Daoy (cell line): ENCODE data around the gene SPECC1L. TPM values are rescaled to one million over a fixed set of nuclear protein-coding genes. Genes with fewer than 3 reads are reported as not detected.
"Not testable (repeated sequence)": the region's sequence is repeated elsewhere in the genome, so short reads cannot be mapped to it uniquely, and the experiment has no call there.

Source experiments
- DNase-seq: peaks from one replicate; pipeline ENCODE4 v3.0.0-alpha.2; 2015; ENCODE audit warnings: low read depth
- total RNA-seq: library from RNA; depleted of rRNA; stranded (reverse); fragments of >200 nt; shearing (Covaris generic); gene quantifications from 2 replicates; pipeline ENCODE4 v1.2.3, GENCODE V29; 2014

SPECC1L gene
- total RNA-seq, 1 experiment from 2014 or later: 21.9 TPM

GRCh38 chr22:24247011-24247507 lies 23.6 kb upstream of the SPECC1L start:
- DNase-seq: no peak

- peak; percentile 83 for DNase-seq
Measured at GRCh38 chr22:24247564-24248344, 22.9 kb upstream of the SPECC1L start.

GRCh38 chr22:24248611-24249010 lies 22.0 kb upstream of the SPECC1L start:
- DNase-seq: not testable (repeated sequence)

GRCh38 chr22:24249413-24249812 lies 21.2 kb upstream of the SPECC1L start:
- DNase-seq: not testable (repeated sequence)

GRCh38 chr22:24251286-24251685 lies 19.3 kb upstream of the SPECC1L start:
- not testable (repeated sequence) for DNase-seq

- not testable (repeated sequence) for DNase-seq
Measured at GRCh38 chr22:24253126-24253525, 17.5 kb upstream of the SPECC1L start.

- not testable (repeated sequence) for DNase-seq
Measured at GRCh38 chr22:24256136-24256535, 14.5 kb upstream of the SPECC1L start.

GRCh38 chr22:24256736-24257135 lies 13.9 kb upstream of the SPECC1L start:
- not testable (repeated sequence) for DNase-seq

- DNase-seq: peak; percentile 77
Measured at GRCh38 chr22:24259459-24259858, 11.2 kb upstream of the SPECC1L start.

GRCh38 chr22:24262185-24262749 lies 8.4 kb upstream of the SPECC1L start:
- not testable (repeated sequence) for DNase-seq

GRCh38 chr22:24263479-24263878 lies 7.2 kb upstream of the SPECC1L start:
- DNase-seq: not testable (repeated sequence)

- not testable (repeated sequence) for DNase-seq
Measured at GRCh38 chr22:24264329-24264896, 6.2 kb upstream of the SPECC1L start.

- no peak for DNase-seq
Measured at GRCh38 chr22:24265734-24266133, 4.9 kb upstream of the SPECC1L start.

GRCh38 chr22:24266495-24266894 lies 4.1 kb upstream of the SPECC1L start:
- not testable (repeated sequence) for DNase-seq

GRCh38 chr22:24271386-24271854 lies 789 bp downstream of the SPECC1L start:
- no peak for DNase-seq

- DNase-seq: not testable (repeated sequence)
Measured at GRCh38 chr22:24273031-24273430, 2.4 kb downstream of the SPECC1L start.

GRCh38 chr22:24273906-24274305 lies 3.3 kb downstream of the SPECC1L start:
- DNase-seq: not testable (repeated sequence)

GRCh38 chr22:24274696-24275405 lies 4.2 kb downstream of the SPECC1L start:
- DNase-seq: not testable (repeated sequence)

GRCh38 chr22:24280363-24280762 lies 9.7 kb downstream of the SPECC1L start:
- not testable (repeated sequence) for DNase-seq

GRCh38 chr22:24282401-24282800 lies 11.8 kb downstream of the SPECC1L start:
- DNase-seq: no peak

- peak; percentile 24 for DNase-seq
Measured at GRCh38 chr22:24284747-24285203, 14.1 kb downstream of the SPECC1L start.

GRCh38 chr22:24285245-24285644 lies 14.6 kb downstream of the SPECC1L start:
- DNase-seq: no peak
